HCT116 (cell line): ENCODE data around the gene CORO2B. TPM values are rescaled to one million over a fixed set of nuclear protein-coding genes. Genes with fewer than 3 reads are reported as not detected.

Experiments used
- ATAC-seq: fragments of 200-7000 bp; cut with Tn5 transposase; 2 replicates; pipeline ENCODE4 v1.9.1; 2020; ENCODE audit warnings: mild to moderate bottlenecking, moderate library complexity
- BruUV-seq: library from RNA; stranded (reverse); fragments of 400-500 nt; replicated peaks from 2 replicates; lab custom pipeline; 2021; lab: Mats Ljungman, UMichigan
- CTCF ChIA-PET: fragments of 300-600 bp; sonication (Branson Sonifier 250); formaldehyde crosslinking; loops from one replicate; lab custom pipeline; 2021; ENCODE audit warnings: antibody characterized with exemption; lab: Charles Lee
- POLR2A ChIA-PET: fragments of 300-600, 350-600 bp; sonication (Branson Sonifier 250); formaldehyde crosslinking; loops from one replicate; lab custom pipeline; 2021; ENCODE audit warnings: antibody characterized with exemption; lab: Charles Lee
- RAD21 ChIA-PET, 2 experiments: fragments of 300-600 bp; sonication (Branson Sonifier 250); formaldehyde crosslinking; loops; one replicate each; lab custom pipeline; 2023; ENCODE audit warnings: low total read pairs in 2 of 2; ENCODE audit not compliant: uncharacterized antibody in 2 of 2, unreplicated experiment in 2 of 2, low non-redundant PET in 1 of 2; lab: Charles Lee
- DNase-seq: peaks from one replicate; pipeline ENCODE4 v3.0.0-alpha.2; 2010; ENCODE audit warnings: low read depth, low spot score
- H2AFZ ChIP-seq: fragments of 200-600 bp; shearing (Covaris generic), sonication (generic); 2 replicates; pipeline ENCODE4 v1.6.1; 2017; ENCODE audit warnings: low read depth, mixed run types, mixed read lengths, antibody characterized with exemption, low read length; ENCODE audit not compliant: poor library complexity, severe bottlenecking
- H3K27ac ChIP-seq: 2 replicates; pipeline ENCODE4 v1.5.1; 2012; ENCODE audit warnings: low read depth, low read length
- H3K27me3 ChIP-seq: fragments of 200-600 bp; sonication (generic); 2 replicates; pipeline ENCODE4 v1.6.1; 2016; ENCODE audit warnings: mixed run types, low read length, mixed read lengths; ENCODE audit not compliant: insufficient read depth
- H3K36me3 ChIP-seq, 2 experiments: fragments of 200-500 bp in 1 of 2; fragments of 200-600 bp in 1 of 2; sonication (Bioruptor generic) in 1 of 2; sonication (generic) in 1 of 2; 2 replicates each; pipeline versions ENCODE4 v1.5.1 to v1.6.1; 2014 to 2016; ENCODE audit warnings: low read length in 2 of 2, inconsistent platforms in 1 of 2, mixed read lengths in 1 of 2, mixed run types in 1 of 2; ENCODE audit not compliant: insufficient read depth in 2 of 2, control insufficient read depth in 1 of 2
- H3K4me1 ChIP-seq, 2 experiments: fragments of 200-600 bp in 1 of 2; sonication (generic) in 1 of 2; 2 replicates each; pipeline versions ENCODE4 v1.5.1 to v1.6.1; 2012 to 2017; ENCODE audit warnings: low read length in 2 of 2, inconsistent platforms in 1 of 2, mild to moderate bottlenecking in 1 of 2, mixed read lengths in 1 of 2, mixed run types in 1 of 2, moderate library complexity in 1 of 2; ENCODE audit not compliant: insufficient read depth in 2 of 2, control insufficient read depth in 1 of 2
- H3K4me2 ChIP-seq: fragments of 200-600 bp; sonication (generic); 2 replicates; pipeline ENCODE4 v1.6.1; 2017; ENCODE audit warnings: mixed run types, low read length, mixed read lengths
- H3K4me3 ChIP-seq, 2 experiments: fragments of 200-600 bp in 1 of 2; sonication (generic) in 1 of 2; replicated peaks in 1 of 2; 2 replicates each; pipeline ENCODE4 v1.5.1; 2011 to 2016; ENCODE audit warnings: low read length in 2 of 2, control low read depth in 1 of 2, low read depth in 1 of 2, mild to moderate bottlenecking in 1 of 2, mixed read lengths in 1 of 2, mixed run types in 1 of 2
- H3K79me2 ChIP-seq: fragments of 200-600 bp; sonication (generic); 2 replicates; pipeline ENCODE4 v1.6.1; 2017; ENCODE audit warnings: mild to moderate bottlenecking, mixed run types, low read length, moderate library complexity, mixed read lengths; ENCODE audit not compliant: insufficient read depth
- H3K9ac ChIP-seq: fragments of 200-600 bp; sonication (generic); 2 replicates; pipeline ENCODE4 v1.6.1; 2016; ENCODE audit warnings: low read length, mixed read lengths
- H3K9me2 ChIP-seq: fragments of 200-600 bp; sonication (generic), shearing (Covaris generic); 2 replicates; pipeline ENCODE4 v1.6.1; 2017; ENCODE audit warnings: mixed run types, mild to moderate bottlenecking, moderate library complexity; ENCODE audit not compliant: insufficient read depth
- H3K9me3 ChIP-seq, 2 experiments: fragments of 200-500 bp in 1 of 2; fragments of 200-600 bp in 1 of 2; sonication (Bioruptor generic) in 1 of 2; sonication (generic) in 1 of 2; 2 replicates each; pipeline ENCODE4 v1.6.1; 2014 to 2017; ENCODE audit warnings: low read length in 2 of 2, mixed read lengths in 2 of 2, inconsistent platforms in 1 of 2, low read depth in 1 of 2, mild to moderate bottlenecking in 1 of 2, mixed run types in 1 of 2, moderate library complexity in 1 of 2; ENCODE audit not compliant: control insufficient read depth in 1 of 2, insufficient read depth in 1 of 2
- H4K20me1 ChIP-seq: fragments of 200-600 bp; sonication (generic), shearing (Covaris generic); 2 replicates; pipeline ENCODE4 v1.6.1; 2017; ENCODE audit warnings: mixed run types, mild to moderate bottlenecking, moderate library complexity; ENCODE audit not compliant: insufficient read depth
- CEBPB ChIP-seq: IDR thresholded peaks from 2 replicates; pipeline ENCODE4 v1.6.1; 2012; ENCODE audit warnings: low read depth
- ELF1 ChIP-seq: IDR thresholded peaks from 2 replicates; pipeline ENCODE4 v1.6.1; 2012; ENCODE audit warnings: low read depth, borderline replicate concordance
- JUND ChIP-seq: IDR thresholded peaks from 2 replicates; pipeline ENCODE4 v1.6.1; 2012
- intact Hi-C: fragments of 100-400 bp; cut with micrococcal nuclease; formaldehyde crosslinking; loops from 2 replicates; pipeline ENCODE4 v1.10.0; 2022
- total RNA-seq: library from RNA; stranded (reverse); gene quantifications from one replicate; pipeline ENCODE4 v1.2.1, GENCODE V29; 2021; ENCODE audit not compliant: unreplicated experiment

CORO2B gene
- total RNA-seq, 1 experiment from 2014 or later = 2.8 TPM

GRCh38 chr15:68531387-68532179, 47.2 kb upstream of the CORO2B start:
- no peak for ATAC-seq
- ChIA-PET RAD21 (no interaction called here), CTCF (no interaction called here), POLR2A (no interaction called here)
- TF ChIP-seq JUND = no peak
- no peaks in the 10 kb centered on the region for H3K9me3 ChIP-seq
- intact Hi-C loops = no loop called here
- no peaks in the 10 kb centered on the region for H3K27me3 ChIP-seq
- H3K4me3 ChIP-seq = no peak overlapping the region
- H2AFZ ChIP-seq = no peak overlapping the region
- no peaks in the 10 kb centered on the region for H3K4me1 ChIP-seq
- no peak overlapping the region for H3K27ac ChIP-seq
- DNase-seq = no peak
- no peak overlapping the region for H3K4me2 ChIP-seq
- no peaks in the 10 kb centered on the region for H4K20me1 ChIP-seq
- H3K79me2 ChIP-seq = no peaks in the 10 kb centered on the region
- no peaks in the 10 kb centered on the region for H3K9me2 ChIP-seq
- no TSS peak for BruUV-seq
- no peaks in the 10 kb centered on the region for H3K36me3 ChIP-seq
- H3K9ac ChIP-seq = no peak overlapping the region

- peak overlapping the region; percentile 31 for H2AFZ ChIP-seq
- POLR2A ChIA-PET = no interaction called here
These were observed 42.3 kb upstream of the CORO2B start for GRCh38 chr15:68536331-68537095.

More at GRCh38 chr15:68536331-68537095, 42.3 kb upstream of the CORO2B start:
- Histone ChIP-seq H3K9me2 (no peaks in the 10 kb centered on the region; the same call in 1 of the 2 replicates), H3K79me2 (no peaks in the 10 kb centered on the region), H3K4me1 (no peaks in the 10 kb centered on the region), H3K4me3 (no peak overlapping the region), H3K9ac (no peak overlapping the region), H4K20me1 (no peaks in the 10 kb centered on the region), H3K27ac (no peak overlapping the region), H3K4me2 (no peak overlapping the region), H3K27me3 (no peaks in the 10 kb centered on the region), H3K9me3 (peaks cover 0 to 13% of the 10 kb centered on the region in 2 experiments; a peak in 1 of 4 replicates), H3K36me3 (no peaks in the 10 kb centered on the region)
- ChIA-PET RAD21 (no interaction called here), CTCF (interaction anchor here (1.2 to 1.7 kb wide), 3 partner anchors 14 to 339 kb away, joined by 3 to 4 read pairs (median 3); no protein-coding TSS in a partner anchor)
- no TSS peak for BruUV-seq
- ATAC-seq (peak; percentile 32; the same call in 1 of the 2 replicates), DNase-seq (no peak)
- intact Hi-C loops = no loop called here
- TF ChIP-seq CEBPB (peak; percentile 63), ELF1 (no peak)
